Erythroblast (primary cell): ENCODE data around the gene UCK2.

Source experiments
- GATA1 ChIP-seq: IDR thresholded peaks from 2 replicates; pipeline ENCODE4 v1.6.1; 2011; ENCODE audit warnings: low read depth, mild to moderate bottlenecking, control low read depth, low read length, moderate library complexity
- POLR2A ChIP-seq: IDR thresholded peaks from 2 replicates; pipeline ENCODE4 v1.6.1; 2011; ENCODE audit warnings: mild to moderate bottlenecking, low read length

DNA sequence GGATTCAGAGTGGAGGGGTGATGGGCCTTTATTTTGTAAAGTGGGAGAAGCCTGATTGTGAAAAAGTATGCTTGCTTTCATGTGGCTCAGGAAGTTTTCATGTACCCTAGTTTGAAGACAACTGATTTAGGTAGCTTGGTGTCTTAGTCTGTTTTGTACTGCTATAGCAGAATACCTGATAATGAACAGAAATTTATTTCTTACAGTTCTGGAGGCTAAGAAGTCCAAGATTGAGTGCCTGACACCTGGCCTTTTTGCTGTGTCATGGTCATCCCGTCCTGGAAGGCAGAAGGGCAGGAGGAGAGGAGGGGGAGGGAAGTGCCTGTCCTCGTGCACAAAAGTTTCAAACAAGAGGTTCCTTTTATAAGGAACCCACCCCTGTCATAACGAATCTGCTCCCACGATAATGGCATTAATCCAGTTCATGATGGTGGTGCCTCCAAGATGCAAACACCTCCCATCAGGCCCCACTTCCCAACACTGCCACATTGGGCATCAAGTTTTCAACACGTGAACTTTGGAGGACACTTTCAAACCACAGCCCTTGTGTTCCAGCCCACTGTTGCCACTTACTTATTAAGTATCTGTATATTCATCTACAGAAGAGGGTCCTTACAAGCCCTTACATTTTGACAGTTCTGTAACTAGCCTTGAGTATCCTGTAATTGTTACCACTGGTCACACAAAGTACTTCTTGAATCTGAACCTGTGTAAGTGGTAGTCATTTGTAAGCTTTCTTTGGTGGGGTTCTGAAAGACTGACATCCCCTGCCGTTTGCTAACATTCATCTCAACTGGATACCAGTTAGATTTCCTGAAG, 9.5 kb downstream of the UCK2 start:
- TF ChIP-seq POLR2A: no peak
- TF ChIP-seq GATA1: no peak
